ENCODE measurements around the gene ABLIM3. TPM values are rescaled to one million over a fixed set of nuclear protein-coding genes. Genes with fewer than 3 reads are reported as not detected.
A peak's percentile ranks its signal among the peaks of the same experiment; 100 is the strongest.

The ABLIM3 gene
- total RNA-seq, 1 experiment from 2014 or later: 14.3 TPM

GRCh38 chr5:149162401-149163084 is 21.2 kb downstream of the ABLIM3 start (continued):
- TF ChIP-seq ZBTB33 (IDR thresholded peaks at IDR 0.05; ENCODE audit: extremely low read depth, insufficient replicate concordance, low read length): no peak
- TF ChIP-seq ELF1 (IDR thresholded peaks at IDR 0.05; ENCODE audit: borderline replicate concordance, low read depth): no peak
- peak; percentile 49; the same call in 1 of the 2 replicates for TF ChIP-seq SRF (IDR thresholded peaks at IDR 0.05; ENCODE audit: low read depth)
- TF ChIP-seq CTCF (IDR thresholded peaks at IDR 0.05 in 2 of 3, conservative IDR thresholded peaks at IDR 0.05 in 1 of 3; ENCODE audit: borderline replicate concordance in 1 of 3, insufficient read depth in 1 of 3, low read depth in 2 of 3, low read length in 2 of 3): no peak
- no peak for TF ChIP-seq RAD21 (IDR thresholded peaks at IDR 0.05; ENCODE audit: low read depth)
- no peak for TF ChIP-seq EGR1 (IDR thresholded peaks at IDR 0.05; ENCODE audit: low read depth)
- peak; percentile 81 for TF ChIP-seq TCF7L2 (IDR thresholded peaks at IDR 0.05; ENCODE audit: borderline replicate concordance, extremely low read depth, insufficient read depth, insufficient read length)
- TF ChIP-seq FOSL1 (IDR thresholded peaks at IDR 0.05; ENCODE audit: low read depth): peak; percentile 91
- peak; percentile 53; the same call in 1 of the 2 replicates for TF ChIP-seq POLR2AphosphoS5 (IDR thresholded peaks at IDR 0.05; ENCODE audit: low read depth, low read length)
- no peak for TF ChIP-seq EZH2 (IDR thresholded peaks at IDR 0.05)
- TF ChIP-seq YY1 (IDR thresholded peaks at IDR 0.05; ENCODE audit: extremely low read depth, insufficient replicate concordance, low read depth, low read length): no peak

Measured in HCT116 (cell line).